ENCODE data around the gene S100A1. TPM values are rescaled to one million over a fixed set of nuclear protein-coding genes. Genes with fewer than 3 reads are reported as not detected.

The S100A1 gene
- total RNA-seq, 1 experiment from 2014 or later: not detected

DNA sequence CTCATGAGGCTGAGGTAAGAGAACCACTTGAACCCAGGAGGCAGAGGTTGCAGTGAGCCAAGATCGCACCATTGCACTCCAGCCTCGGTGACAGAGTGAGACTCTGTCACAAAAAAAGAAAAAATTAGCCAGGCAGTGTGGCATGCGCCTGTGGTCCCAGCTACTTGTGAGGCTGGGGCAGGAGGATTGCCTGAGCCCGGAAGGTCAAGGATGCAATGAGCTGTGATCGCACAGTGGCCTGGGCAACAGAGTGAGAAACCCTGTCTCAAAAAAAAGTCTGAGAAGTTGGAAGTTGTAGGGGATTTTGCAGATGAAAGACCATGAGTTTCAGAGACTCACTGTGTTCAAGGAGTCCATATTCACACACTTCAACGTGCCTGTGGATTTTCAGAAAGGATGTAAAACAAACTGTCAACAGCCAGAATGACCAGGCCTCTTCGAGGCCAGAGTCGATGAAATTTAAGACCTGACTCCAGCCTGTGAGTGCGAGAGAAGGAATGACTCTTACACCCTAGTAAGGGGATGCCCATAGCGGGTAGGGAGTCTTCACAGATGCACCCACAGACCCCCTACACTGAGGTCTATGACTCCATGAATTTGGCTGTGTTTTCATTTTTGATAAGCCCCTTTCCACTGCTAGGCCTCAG is 3.1 kb upstream of the S100A1 start:
- Mint-ChIP-seq H3K9me3 (ENCODE audit: unreplicated experiment) (no peaks in the 10 kb centered on the region), H3K4me3 (ENCODE audit: unreplicated experiment) (peak overlapping the region; percentile 84), H3K27me3 (ENCODE audit: insufficient read depth, unreplicated experiment) (no peaks in the 10 kb centered on the region), H3K27ac (ENCODE audit: low read depth, unreplicated experiment) (no peak overlapping the region), H3K36me3 (ENCODE audit: insufficient read depth, unreplicated experiment) (peaks cover 43% of the 10 kb centered on the region), H3K4me1 (ENCODE audit: insufficient read depth, unreplicated experiment) (peaks cover 31% of the 10 kb centered on the region)
- CTCF ChIA-PET: interaction anchor here (0.6 to 9.3 kb wide), 10 partner anchors 9 to 272 kb away, joined by 3 to 195 read pairs (median 5); partner anchors contain the start of genes CHTOP, S100A14 and S100A16
- TF ChIP-seq CTCF (IDR thresholded peaks at IDR 0.05; ENCODE audit: unreplicated experiment): no peak
- DNase-seq (ENCODE audit: unreplicated experiment): no peak
- intact Hi-C loops (cut with micrococcal nuclease): no loop called here
- BruUV-seq (replicated peaks): no TSS peak
- POLR2A ChIA-PET: interaction anchor here (1.3 to 46.1 kb wide), 3 partner anchors 9 to 55 kb away, joined by 3 to 1272 read pairs (median 1272); partner anchors contain the start of genes CHTOP, S100A1, S100A13 and S100A14

- Mint-ChIP-seq H3K4me3 (ENCODE audit: unreplicated experiment) (peak overlapping the region; percentile 84), H3K36me3 (ENCODE audit: insufficient read depth, unreplicated experiment) (peaks cover 37% of the 10 kb centered on the region), H3K9me3 (ENCODE audit: unreplicated experiment) (no peaks in the 10 kb centered on the region), H3K27me3 (ENCODE audit: insufficient read depth, unreplicated experiment) (no peaks in the 10 kb centered on the region), H3K27ac (ENCODE audit: low read depth, unreplicated experiment) (peak overlapping the region; percentile 91), H3K4me1 (ENCODE audit: insufficient read depth, unreplicated experiment) (peaks cover 32% of the 10 kb centered on the region)
- CTCF ChIA-PET: interaction anchor here (0.6 to 9.3 kb wide), 20 partner anchors 11 to 225 kb away, joined by 3 to 195 read pairs (median 4); partner anchors contain the start of genes S100A14, S100A16 and SNAPIN
- DNase-seq (ENCODE audit: unreplicated experiment): no peak
- no peak for TF ChIP-seq CTCF (IDR thresholded peaks at IDR 0.05; ENCODE audit: unreplicated experiment)
- POLR2A ChIA-PET: interaction anchor here (1.0 to 46.1 kb wide), 19 partner anchors 8 to 364 kb away, joined by 3 to 1272 read pairs (median 6); partner anchors contain the start of genes CHTOP, JTB, RPS27 and S100A1
- BruUV-seq (replicated peaks): no TSS peak
- intact Hi-C loops (cut with micrococcal nuclease): loop anchor here (2.0 kb wide), 2 partner anchors 32 to 44 kb away; partner anchors contain the start of genes ILF2 and SNAPIN
Measured at GRCh38 chr1:153626477-153626903, 1.7 kb upstream of the S100A1 start.

DNA sequence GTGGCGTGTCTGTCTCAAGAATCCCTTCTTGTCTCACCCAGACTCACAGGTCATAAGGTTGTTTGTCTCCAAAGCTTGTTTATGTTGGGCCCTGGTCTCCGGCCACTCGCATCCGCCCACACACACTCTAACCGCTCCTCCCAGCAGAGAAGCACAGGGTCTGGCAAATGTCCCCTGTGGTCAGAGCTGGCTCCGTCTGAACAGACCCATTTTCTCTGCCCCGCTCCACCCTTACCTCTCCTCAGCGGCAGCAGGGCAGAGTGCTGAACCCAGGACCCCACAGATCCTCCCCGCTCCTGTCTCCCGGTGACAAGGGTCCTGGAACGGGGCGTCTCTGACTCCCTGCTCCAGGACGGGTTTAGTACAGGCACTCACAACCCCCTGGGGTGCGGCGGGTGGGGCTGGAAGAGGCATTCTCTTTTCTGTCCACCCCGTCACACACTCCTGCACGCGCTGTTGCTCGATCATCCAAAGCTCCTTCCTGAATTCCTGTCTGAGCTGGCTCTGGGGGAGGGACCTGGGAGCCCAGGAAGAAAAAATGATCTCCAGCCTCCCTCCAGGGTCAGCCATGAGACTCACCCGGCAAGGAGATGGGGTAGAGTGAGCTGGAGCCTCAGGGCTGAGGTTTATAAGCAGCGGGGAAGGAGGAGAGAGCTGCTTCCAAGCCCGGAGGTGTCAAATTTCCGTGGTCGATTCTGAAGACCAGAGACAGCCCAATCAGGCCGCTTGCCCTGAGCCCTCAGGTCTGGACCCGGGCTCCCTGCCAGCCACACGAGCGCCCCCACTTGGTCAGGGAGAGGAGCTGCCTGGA is 1.1 kb upstream of the S100A1 start, which contains the start of gene S100A13:
Gene S100A13, minus strand, starts transcription at position 602 of the 811 bp plus-strand sequence. CDS start 1,033 bp downstream, outside the sequence.
- BruUV-seq (replicated peaks): TSS peak; percentile 66
- no peaks in the 10 kb centered on the region for H3K9me3 Mint-ChIP-seq (ENCODE audit: unreplicated experiment)
- CTCF ChIA-PET: interaction anchor here (0.6 to 9.3 kb wide), 33 partner anchors 12 to 1266 kb away, joined by 3 to 195 read pairs (median 4); partner anchors contain the start of genes S100A14, S100A16 and SNAPIN
- peak within 1 kb of the TSS; percentile 91 for H3K27ac Mint-ChIP-seq (ENCODE audit: low read depth, unreplicated experiment)
- H3K36me3 Mint-ChIP-seq (ENCODE audit: insufficient read depth, unreplicated experiment): peaks cover 35% of the 10 kb centered on the region
- no peaks in the 10 kb centered on the region for H3K27me3 Mint-ChIP-seq (ENCODE audit: insufficient read depth, unreplicated experiment)
- peak; percentile 98 for DNase-seq (ENCODE audit: unreplicated experiment)
- intact Hi-C loops (cut with micrococcal nuclease): loop anchor here (1.0 to 2.0 kb wide), 3 partner anchors 32 to 55 kb away; partner anchors contain the start of genes ILF2 and SNAPIN
- peaks cover 38% of the 10 kb centered on the region for H3K4me1 Mint-ChIP-seq (ENCODE audit: insufficient read depth, unreplicated experiment)
- POLR2A ChIA-PET: interaction anchor here (0.6 to 46.1 kb wide), 26 partner anchors 7 to 793 kb away, joined by 3 to 1272 read pairs (median 4); partner anchors contain the start of genes CHTOP, CREB3L4, INTS3 and JTB
- TF ChIP-seq CTCF (IDR thresholded peaks at IDR 0.05; ENCODE audit: unreplicated experiment): peak; percentile 86
- peak within 1 kb of the TSS; percentile 84 for H3K4me3 Mint-ChIP-seq (ENCODE audit: unreplicated experiment)
